Erythroblast (primary cell): ENCODE results near the gene KCNB1.

Experiments
- DNase-seq, 2 experiments: peaks; one replicate each; lab custom pipeline; 2025; lab: John Stamatoyannopoulos, UW
- GATA1 ChIP-seq: IDR thresholded peaks from 2 replicates; pipeline ENCODE4 v1.6.1; 2011; ENCODE audit warnings: low read depth, mild to moderate bottlenecking, control low read depth, low read length, moderate library complexity
- POLR2A ChIP-seq: IDR thresholded peaks from 2 replicates; pipeline ENCODE4 v1.6.1; 2011; ENCODE audit warnings: mild to moderate bottlenecking, low read length

Gene KCNB1

GRCh38 chr20:49450281-49450721 lies 32.2 kb downstream of the KCNB1 start:
- DNase-seq: no peak
- TF ChIP-seq POLR2A (no peak), GATA1 (no peak)

- no peak for DNase-seq
- TF ChIP-seq GATA1 (no peak), POLR2A (no peak)
Observed at GRCh38 chr20:49448917-49449316, 33.6 kb downstream of the KCNB1 start.

- TF ChIP-seq GATA1: no peak
- TF ChIP-seq POLR2A: no peak
- no peak for DNase-seq
Observed at GRCh38 chr20:49447946-49448809, 34.3 kb downstream of the KCNB1 start.

- TF ChIP-seq GATA1: no peak
- TF ChIP-seq POLR2A: no peak
- no peak for DNase-seq
Observed at GRCh38 chr20:49447364-49447763, 35.1 kb downstream of the KCNB1 start.

GRCh38 chr20:49446808-49447207 lies 35.7 kb downstream of the KCNB1 start:
- no peak for TF ChIP-seq GATA1
- no peak for TF ChIP-seq POLR2A
- no peak for DNase-seq

GRCh38 chr20:49446080-49446479 lies 36.4 kb downstream of the KCNB1 start:
- no peak for DNase-seq
- TF ChIP-seq GATA1 (no peak), POLR2A (no peak)

GRCh38 chr20:49445176-49445575 lies 37.3 kb downstream of the KCNB1 start:
- TF ChIP-seq GATA1: no peak
- TF ChIP-seq POLR2A: no peak
- no peak for DNase-seq

- DNase-seq: no peak
- no peak for TF ChIP-seq POLR2A
- TF ChIP-seq GATA1: no peak
Observed at GRCh38 chr20:49444553-49444990, 37.9 kb downstream of the KCNB1 start.

GRCh38 chr20:49437057-49437456 lies 45.4 kb downstream of the KCNB1 start:
- no peak for DNase-seq
- TF ChIP-seq GATA1 (no peak), POLR2A (no peak)

GRCh38 chr20:49435639-49436038 lies 46.8 kb downstream of the KCNB1 start:
- DNase-seq: no peak

GRCh38 chr20:49433333-49433732 lies 49.1 kb downstream of the KCNB1 start:
- TF ChIP-seq POLR2A: no peak
- TF ChIP-seq GATA1: no peak
- no peak for DNase-seq

More at GRCh38 chr20:49435639-49436038, 46.8 kb downstream of the KCNB1 start:
- no peak for TF ChIP-seq GATA1
- no peak for TF ChIP-seq POLR2A

GRCh38 chr20:49432550-49432949 lies 49.9 kb downstream of the KCNB1 start:
- TF ChIP-seq GATA1: no peak
- no peak for TF ChIP-seq POLR2A
- no peak for DNase-seq

- TF ChIP-seq GATA1 (no peak), POLR2A (no peak)
- DNase-seq: peak in 1 of 2 experiments; percentile 6
Observed at GRCh38 chr20:49431329-49431728, 51.1 kb downstream of the KCNB1 start.

GRCh38 chr20:49430320-49430719 lies 52.1 kb downstream of the KCNB1 start:
- TF ChIP-seq POLR2A: no peak
- no peak for TF ChIP-seq GATA1
- DNase-seq: no peak

GRCh38 chr20:49427751-49428518 lies 54.5 kb downstream of the KCNB1 start:
- TF ChIP-seq POLR2A: no peak
- TF ChIP-seq GATA1: no peak

More at GRCh38 chr20:49427751-49428518, 54.5 kb downstream of the KCNB1 start:
- DNase-seq: no peak
